Activated T-helper 17 cell treated with anti-CD3 and anti-CD28 coated beads, Interleukin-2, amount 50 U/mL, for 72 hours (primary cell): Measurements from ENCODE around the gene CLTCL1. TPM values are rescaled to one million over a fixed set of nuclear protein-coding genes. Genes with fewer than 3 reads are reported as not detected.

ENCODE experiments used
- ATAC-seq: fragments of 150-1000 bp; cut with Tn5 transposase; replicated peaks from 2 replicates; pipeline ENCODE4 v1.10.0; 2021; ENCODE audit warnings: mild to moderate bottlenecking, moderate library complexity
- H3K27ac Mint-ChIP-seq: one replicate; pipeline ENCODE4 v1.8.0; 2022; ENCODE audit warnings: mixed read lengths
- H3K27me3 Mint-ChIP-seq: one replicate; pipeline ENCODE4 v1.8.0; 2022; ENCODE audit warnings: mixed read lengths
- H3K36me3 Mint-ChIP-seq: one replicate; pipeline ENCODE4 v1.8.0; 2022; ENCODE audit warnings: low read depth, mild to moderate bottlenecking, mixed read lengths
- H3K4me1 Mint-ChIP-seq: one replicate; pipeline ENCODE4 v1.8.0; 2022; ENCODE audit warnings: mixed read lengths
- H3K4me3 Mint-ChIP-seq: one replicate; pipeline ENCODE4 v1.8.0; 2022; ENCODE audit warnings: mild to moderate bottlenecking, mixed read lengths
- H3K9me3 Mint-ChIP-seq: one replicate; pipeline ENCODE4 v1.8.0; 2022; ENCODE audit warnings: mixed read lengths
- total RNA-seq, 2 donors: library from RNA; stranded (reverse); gene quantifications; one replicate each; pipeline ENCODE4 v1.2.3, GENCODE V29; 2022

The CLTCL1 gene
- total RNA-seq, 2 donors from 2014 or later: 0.86 to 2.0 TPM

DNA sequence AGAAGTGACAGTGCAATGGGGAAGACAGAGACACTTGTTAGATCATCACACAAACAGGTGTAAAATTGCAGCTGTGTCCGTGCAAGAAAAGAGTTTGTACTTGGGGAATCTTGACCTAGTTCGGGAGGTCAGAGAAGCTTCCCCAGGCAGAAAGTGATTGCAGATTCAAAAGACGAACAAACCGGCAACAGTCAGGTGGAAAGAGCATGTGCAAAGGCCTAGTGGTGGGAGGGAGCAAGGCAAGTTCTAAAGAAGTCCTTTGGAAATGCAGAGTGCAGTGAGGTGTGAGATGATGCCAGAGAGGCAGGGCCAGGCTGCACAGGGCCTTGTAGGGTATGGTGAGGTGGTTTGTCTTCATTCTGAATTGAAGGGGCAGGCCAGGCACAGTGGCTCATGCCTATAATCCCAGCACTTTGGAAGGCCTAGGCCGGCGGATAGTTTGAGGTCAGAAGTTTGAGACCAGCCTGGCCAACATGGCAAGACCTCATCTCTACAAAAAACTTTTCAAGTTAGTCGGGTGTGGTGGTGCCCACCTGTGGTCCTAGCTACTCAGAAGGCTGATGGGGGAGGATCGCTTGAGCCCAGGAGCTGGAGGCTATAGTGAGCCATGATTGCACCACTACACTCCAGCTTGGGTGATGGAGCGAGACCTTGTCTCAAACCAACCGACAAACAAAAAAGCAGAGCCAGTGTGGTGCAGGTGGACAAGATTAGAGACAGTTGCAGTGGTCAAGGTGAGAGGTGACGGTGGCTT lies 145.1 kb downstream of the CLTCL1 start:
- Mint-ChIP-seq H3K36me3 (peaks cover 25% of the 10 kb centered on the region), H3K4me3 (no peak overlapping the region), H3K9me3 (no peaks in the 10 kb centered on the region), H3K27ac (no peak overlapping the region), H3K27me3 (peaks cover 7% of the 10 kb centered on the region), H3K4me1 (peaks cover 9% of the 10 kb centered on the region)
- ATAC-seq: no peak

DNA sequence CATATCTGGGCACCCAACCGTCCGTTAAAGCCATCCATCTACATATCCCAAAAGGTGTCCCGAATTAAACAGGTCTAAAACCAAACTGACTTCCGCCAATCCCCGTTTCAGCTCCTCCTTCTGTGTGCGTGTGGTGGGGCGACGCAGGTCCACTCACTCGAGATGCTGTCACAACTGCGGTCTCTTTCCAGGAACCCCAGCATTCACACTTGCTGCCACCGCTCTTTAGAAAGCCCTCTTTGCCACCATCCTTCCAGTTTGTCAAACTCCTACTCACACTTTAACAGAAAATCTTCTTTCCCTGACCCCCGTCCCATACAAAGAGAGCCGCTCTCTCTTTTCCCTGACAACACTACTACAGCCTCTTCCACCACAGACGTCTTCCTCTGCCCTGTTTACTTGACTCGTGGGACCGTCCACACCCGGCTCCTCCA lies 147.5 kb downstream of the CLTCL1 start:
- H3K36me3 Mint-ChIP-seq: peaks cover 39% of the 10 kb centered on the region
- peak; percentile 40 for ATAC-seq
- H3K27me3 Mint-ChIP-seq: no peaks in the 10 kb centered on the region
- no peaks in the 10 kb centered on the region for H3K9me3 Mint-ChIP-seq
- H3K4me1 Mint-ChIP-seq: peaks cover 5% of the 10 kb centered on the region
- H3K4me3 Mint-ChIP-seq: peak overlapping the region; percentile 96
- peak overlapping the region; percentile 97 for H3K27ac Mint-ChIP-seq

- no peak for ATAC-seq
- Mint-ChIP-seq H3K27me3 (no peaks in the 10 kb centered on the region), H3K9me3 (no peaks in the 10 kb centered on the region), H3K27ac (no peak overlapping the region), H3K4me1 (peaks cover 5% of the 10 kb centered on the region), H3K36me3 (peaks cover 42% of the 10 kb centered on the region), H3K4me3 (peak overlapping the region; percentile 96)
Measured at GRCh38 chr22:19143212-19143611, 148.3 kb downstream of the CLTCL1 start.

DNA sequence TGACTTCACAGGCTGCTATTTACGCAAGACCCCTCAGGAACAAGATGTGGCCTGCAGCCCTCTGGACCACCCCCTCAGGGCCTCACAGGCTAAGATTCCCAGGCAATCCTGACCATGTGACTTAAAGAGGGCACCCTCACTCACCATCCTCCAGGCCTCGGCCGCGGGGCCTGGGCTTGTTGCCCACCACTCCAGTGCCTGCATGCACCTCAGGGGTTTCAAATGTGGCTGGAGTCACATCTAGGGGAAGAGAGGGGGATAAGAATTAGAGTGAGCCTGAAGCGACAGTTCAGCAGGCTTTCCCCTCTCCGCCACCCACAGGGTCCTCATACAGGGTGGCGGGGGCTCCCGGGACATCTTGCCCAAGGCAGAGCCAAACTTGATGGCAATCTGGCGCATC lies 149.1 kb downstream of the CLTCL1 start:
- peaks cover 5% of the 10 kb centered on the region for H3K4me1 Mint-ChIP-seq
- no peaks in the 10 kb centered on the region for H3K9me3 Mint-ChIP-seq
- peak overlapping the region; percentile 21 for H3K4me3 Mint-ChIP-seq
- H3K27ac Mint-ChIP-seq: no peak overlapping the region
- H3K27me3 Mint-ChIP-seq: no peaks in the 10 kb centered on the region
- ATAC-seq: no peak
- peaks cover 42% of the 10 kb centered on the region for H3K36me3 Mint-ChIP-seq

GRCh38 chr22:19139974-19140373 lies 151.5 kb downstream of the CLTCL1 start:
- Mint-ChIP-seq H3K36me3 (peaks cover 60% of the 10 kb centered on the region), H3K9me3 (no peaks in the 10 kb centered on the region), H3K4me3 (no peak overlapping the region), H3K4me1 (peaks cover 5% of the 10 kb centered on the region), H3K27ac (no peak overlapping the region), H3K27me3 (no peaks in the 10 kb centered on the region)
- ATAC-seq: no peak

GRCh38 chr22:19139001-19139356 lies 152.5 kb downstream of the CLTCL1 start:
- Mint-ChIP-seq H3K4me1 (peaks cover 3% of the 10 kb centered on the region), H3K27me3 (no peaks in the 10 kb centered on the region), H3K27ac (no peak overlapping the region), H3K9me3 (no peaks in the 10 kb centered on the region), H3K4me3 (no peak overlapping the region), H3K36me3 (peaks cover 59% of the 10 kb centered on the region)
- no peak for ATAC-seq

- H3K36me3 Mint-ChIP-seq: peaks cover 60% of the 10 kb centered on the region
- no peak for ATAC-seq
- H3K27ac Mint-ChIP-seq: no peak overlapping the region
- H3K27me3 Mint-ChIP-seq: no peaks in the 10 kb centered on the region
- H3K9me3 Mint-ChIP-seq: no peaks in the 10 kb centered on the region
- H3K4me3 Mint-ChIP-seq: no peak overlapping the region
- no peaks in the 10 kb centered on the region for H3K4me1 Mint-ChIP-seq
Measured at GRCh38 chr22:19138217-19139000, 153.1 kb downstream of the CLTCL1 start.

- ATAC-seq: no peak
- H3K27ac Mint-ChIP-seq: no peak overlapping the region
- no peaks in the 10 kb centered on the region for H3K4me1 Mint-ChIP-seq
- H3K4me3 Mint-ChIP-seq: no peak overlapping the region
- H3K9me3 Mint-ChIP-seq: no peaks in the 10 kb centered on the region
- H3K27me3 Mint-ChIP-seq: no peaks in the 10 kb centered on the region
- H3K36me3 Mint-ChIP-seq: peaks cover 66% of the 10 kb centered on the region
Measured at GRCh38 chr22:19137384-19138216, 153.9 kb downstream of the CLTCL1 start.

GRCh38 chr22:19136915-19137314 lies 154.6 kb downstream of the CLTCL1 start:
- Mint-ChIP-seq H3K4me3 (no peak overlapping the region), H3K4me1 (no peaks in the 10 kb centered on the region), H3K9me3 (no peaks in the 10 kb centered on the region), H3K27me3 (no peaks in the 10 kb centered on the region), H3K27ac (no peak overlapping the region), H3K36me3 (peaks cover 62% of the 10 kb centered on the region)
- no peak for ATAC-seq

- Mint-ChIP-seq H3K36me3 (peaks cover 45% of the 10 kb centered on the region), H3K27me3 (no peaks in the 10 kb centered on the region), H3K27ac (no peak overlapping the region), H3K9me3 (no peaks in the 10 kb centered on the region), H3K4me1 (no peaks in the 10 kb centered on the region), H3K4me3 (no peak overlapping the region)
- ATAC-seq: no peak
Measured at GRCh38 chr22:19134874-19135273, 156.6 kb downstream of the CLTCL1 start.

DNA sequence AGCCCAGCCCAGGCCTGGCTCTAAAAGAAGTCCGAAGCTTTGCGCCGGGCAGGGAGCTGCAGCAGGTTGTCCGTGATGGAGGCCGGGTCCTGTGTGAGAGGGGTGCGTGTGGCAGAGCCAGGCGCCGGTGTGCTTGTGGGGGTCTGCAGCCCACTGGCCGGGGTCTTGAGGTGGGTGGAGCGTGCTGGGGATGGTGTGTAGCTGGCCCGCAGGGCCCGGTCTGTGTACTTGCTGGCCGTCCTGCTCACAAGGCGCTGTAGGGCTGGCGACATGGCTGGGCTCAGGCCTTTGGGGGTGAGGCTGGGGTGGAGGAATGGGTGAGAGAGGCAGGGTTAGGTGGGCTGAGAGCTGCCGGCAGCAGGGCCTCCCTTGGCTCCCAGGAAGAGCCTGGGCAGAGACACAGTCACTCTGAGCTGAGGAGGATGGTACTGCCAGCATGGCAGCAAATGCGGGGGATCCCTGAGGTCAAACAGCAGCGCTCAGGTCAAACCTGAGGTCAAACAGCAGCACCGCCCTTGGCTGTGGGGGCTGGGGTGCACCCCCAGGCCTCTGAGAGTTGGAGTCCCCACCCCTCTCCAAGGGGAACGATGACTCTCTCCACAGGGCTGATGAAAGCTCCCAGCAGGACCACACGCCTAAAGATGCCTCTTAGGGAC lies 157.2 kb downstream of the CLTCL1 start:
- H3K9me3 Mint-ChIP-seq: no peaks in the 10 kb centered on the region
- no peak for ATAC-seq
- H3K27me3 Mint-ChIP-seq: no peaks in the 10 kb centered on the region
- H3K4me3 Mint-ChIP-seq: no peak overlapping the region
- no peaks in the 10 kb centered on the region for H3K4me1 Mint-ChIP-seq
- H3K36me3 Mint-ChIP-seq: peaks cover 39% of the 10 kb centered on the region
- H3K27ac Mint-ChIP-seq: no peak overlapping the region

- no peak overlapping the region for H3K4me3 Mint-ChIP-seq
- H3K9me3 Mint-ChIP-seq: no peaks in the 10 kb centered on the region
- no peak overlapping the region for H3K27ac Mint-ChIP-seq
- H3K36me3 Mint-ChIP-seq: peaks cover 33% of the 10 kb centered on the region
- no peak for ATAC-seq
- no peaks in the 10 kb centered on the region for H3K4me1 Mint-ChIP-seq
- H3K27me3 Mint-ChIP-seq: no peaks in the 10 kb centered on the region
Measured at GRCh38 chr22:19133561-19133960, 158.0 kb downstream of the CLTCL1 start.

GRCh38 chr22:19132693-19133400 lies 158.7 kb downstream of the CLTCL1 start:
- Mint-ChIP-seq H3K9me3 (no peaks in the 10 kb centered on the region), H3K27ac (no peak overlapping the region), H3K4me3 (no peak overlapping the region), H3K27me3 (no peaks in the 10 kb centered on the region), H3K4me1 (peaks cover under 1% of the 10 kb centered on the region), H3K36me3 (peaks cover 33% of the 10 kb centered on the region)
- no peak for ATAC-seq

GRCh38 chr22:19132153-19132552 lies 159.4 kb downstream of the CLTCL1 start:
- no peak overlapping the region for H3K4me3 Mint-ChIP-seq
- H3K9me3 Mint-ChIP-seq: no peaks in the 10 kb centered on the region
- no peak for ATAC-seq
- no peaks in the 10 kb centered on the region for H3K27me3 Mint-ChIP-seq
- H3K4me1 Mint-ChIP-seq: peaks cover 4% of the 10 kb centered on the region
- H3K27ac Mint-ChIP-seq: no peak overlapping the region
- H3K36me3 Mint-ChIP-seq: peaks cover 33% of the 10 kb centered on the region
